ENCODE results near the gene IP6K3.
A peak's percentile ranks its signal among the peaks of the same experiment; 100 is the strongest.

The IP6K3 gene

DNA sequence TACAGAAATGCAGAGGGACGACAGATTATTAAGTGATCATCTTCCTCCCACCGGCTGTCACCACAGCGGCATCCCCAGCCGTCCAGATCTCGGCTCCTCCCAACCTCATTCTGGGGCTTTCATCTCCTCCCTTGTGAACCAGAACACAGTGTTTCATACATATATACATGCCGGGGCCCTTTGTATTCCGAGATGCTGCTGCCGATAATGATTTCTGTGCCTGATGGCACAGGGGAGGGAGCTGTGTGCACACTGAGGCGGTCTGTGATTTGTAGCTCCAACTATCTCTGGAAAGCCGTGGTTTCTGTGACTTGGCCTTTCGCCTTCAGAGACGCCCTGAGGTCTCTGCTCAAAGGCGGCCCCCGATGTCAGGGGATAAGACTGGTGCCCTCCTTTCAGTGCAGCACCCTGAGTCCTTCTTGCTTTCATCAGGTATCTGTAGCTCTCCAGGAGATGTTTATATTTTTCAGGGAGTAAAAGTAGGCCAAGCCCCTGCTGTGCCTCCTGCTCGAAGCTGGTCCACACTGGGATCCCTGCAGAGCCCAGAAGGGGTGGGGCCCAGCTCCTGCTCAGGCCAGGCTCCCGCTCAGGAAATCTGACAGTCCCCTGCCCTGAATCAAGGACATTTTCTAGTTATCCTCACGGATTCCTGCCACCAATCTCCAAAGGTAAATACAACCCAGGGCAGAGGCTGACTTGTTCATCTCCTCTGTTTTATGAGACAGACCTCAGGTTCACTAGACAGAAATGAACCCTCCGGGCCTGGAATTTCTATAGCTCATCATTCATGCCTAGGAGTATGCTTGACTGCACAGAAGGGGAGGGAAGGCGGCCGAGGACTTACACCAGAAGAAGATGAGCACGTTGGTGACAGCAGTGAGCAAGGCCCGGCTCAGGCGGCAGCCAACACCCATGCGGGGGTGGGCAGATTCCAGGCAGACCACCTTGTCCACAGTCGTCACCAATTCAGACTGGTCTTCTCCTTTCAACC lies 31.0 kb upstream of the IP6K3 start:
- no peak for DNase-seq (ENCODE audit: low spot score)

- DNase-seq (ENCODE audit: low spot score): no peak
Measured at GRCh38 chr6:33776764-33777163, 30.1 kb upstream of the IP6K3 start.

DNA sequence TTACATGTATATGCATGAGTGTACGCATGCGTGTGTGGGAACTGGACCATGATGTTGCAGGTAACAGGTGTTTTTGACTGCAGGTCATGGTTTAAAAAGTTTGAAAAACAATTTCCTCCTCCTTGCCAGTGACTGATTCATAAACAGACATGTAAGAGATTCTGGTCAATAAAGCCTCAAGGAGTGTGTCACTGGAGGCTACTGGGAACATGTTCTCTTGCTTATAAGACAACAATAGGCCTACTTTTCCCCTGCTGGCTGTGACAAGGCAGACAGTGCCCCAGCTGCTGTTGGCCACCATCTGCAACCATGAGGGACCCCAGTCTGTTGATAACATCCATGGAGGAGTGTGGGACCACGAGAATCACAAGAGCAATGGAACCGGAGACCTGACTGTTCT lies 29.5 kb upstream of the IP6K3 start:
- DNase-seq (ENCODE audit: low spot score): no peak

GRCh38 chr6:33774774-33775173 lies 28.1 kb upstream of the IP6K3 start:
- DNase-seq (ENCODE audit: low spot score): no peak

- no peak for DNase-seq (ENCODE audit: low spot score)
Measured at GRCh38 chr6:33772902-33773472, 26.3 kb upstream of the IP6K3 start.

GRCh38 chr6:33772082-33772830 lies 25.6 kb upstream of the IP6K3 start:
- no peak for DNase-seq (ENCODE audit: low spot score)

DNA sequence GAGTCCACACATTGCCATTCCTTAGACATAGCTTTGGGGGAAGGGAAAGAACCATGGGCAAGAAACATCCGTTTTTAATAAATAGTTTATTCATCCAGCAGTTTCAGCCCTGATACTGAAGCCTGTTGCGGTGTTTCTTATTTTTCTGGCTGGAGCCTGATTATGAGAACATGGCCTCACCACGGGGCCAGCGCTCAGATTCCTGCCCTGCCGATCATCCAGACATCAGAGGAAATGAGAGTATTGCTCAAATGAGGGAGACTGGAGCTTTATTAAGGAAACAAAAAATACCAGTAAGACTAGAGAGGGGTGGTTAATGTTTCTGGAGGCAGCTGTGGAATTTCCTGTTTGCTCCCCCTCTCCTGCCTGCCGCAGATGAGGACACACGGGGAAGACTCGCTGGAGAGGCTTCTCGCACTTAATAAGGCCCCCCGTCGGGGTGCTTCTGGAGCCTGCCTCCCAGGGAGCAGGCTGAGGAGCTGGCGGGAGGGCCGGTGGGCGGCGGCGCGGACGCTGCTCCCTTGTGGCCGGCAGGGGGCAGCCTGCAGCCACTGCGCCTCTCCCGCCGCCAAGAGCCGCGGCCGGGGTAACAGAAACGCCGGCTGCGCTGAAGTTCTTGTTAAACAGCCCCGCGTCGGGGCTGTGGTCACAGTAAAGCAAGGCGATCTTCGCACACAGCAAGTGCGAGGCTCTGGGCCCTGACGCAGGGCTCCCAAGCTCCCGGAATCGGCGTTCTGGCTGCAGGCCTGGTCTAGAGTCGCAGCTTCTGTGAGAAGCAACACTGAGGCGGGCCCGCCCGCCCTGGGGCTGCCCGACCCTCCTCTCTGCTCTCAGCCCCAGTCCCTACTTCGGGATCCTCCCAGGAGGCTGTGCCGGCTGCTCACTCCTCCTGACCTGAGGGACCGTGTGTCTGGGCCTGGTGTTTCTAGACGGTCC lies 24.7 kb upstream of the IP6K3 start:
- DNase-seq (ENCODE audit: low spot score): peak; percentile 59

DNA sequence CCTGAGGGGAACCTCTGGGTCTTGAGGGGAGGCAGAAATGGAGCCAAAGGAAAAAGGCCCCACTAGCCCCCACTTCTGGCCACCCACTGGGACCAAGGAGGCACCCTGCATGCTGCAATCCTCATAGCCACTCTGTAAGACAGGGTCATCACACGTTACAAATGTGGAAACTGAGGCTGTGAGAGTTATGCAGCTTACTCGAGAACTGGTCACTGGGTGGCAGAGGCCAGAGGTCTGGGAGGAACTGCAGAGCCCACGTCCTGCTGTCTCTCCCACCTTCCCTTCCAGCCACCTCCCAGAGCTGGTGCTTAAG lies 24.1 kb upstream of the IP6K3 start:
- DNase-seq (ENCODE audit: low spot score): no peak

- DNase-seq (ENCODE audit: low spot score): no peak
Measured at GRCh38 chr6:33770124-33770832, 23.6 kb upstream of the IP6K3 start.

DNA sequence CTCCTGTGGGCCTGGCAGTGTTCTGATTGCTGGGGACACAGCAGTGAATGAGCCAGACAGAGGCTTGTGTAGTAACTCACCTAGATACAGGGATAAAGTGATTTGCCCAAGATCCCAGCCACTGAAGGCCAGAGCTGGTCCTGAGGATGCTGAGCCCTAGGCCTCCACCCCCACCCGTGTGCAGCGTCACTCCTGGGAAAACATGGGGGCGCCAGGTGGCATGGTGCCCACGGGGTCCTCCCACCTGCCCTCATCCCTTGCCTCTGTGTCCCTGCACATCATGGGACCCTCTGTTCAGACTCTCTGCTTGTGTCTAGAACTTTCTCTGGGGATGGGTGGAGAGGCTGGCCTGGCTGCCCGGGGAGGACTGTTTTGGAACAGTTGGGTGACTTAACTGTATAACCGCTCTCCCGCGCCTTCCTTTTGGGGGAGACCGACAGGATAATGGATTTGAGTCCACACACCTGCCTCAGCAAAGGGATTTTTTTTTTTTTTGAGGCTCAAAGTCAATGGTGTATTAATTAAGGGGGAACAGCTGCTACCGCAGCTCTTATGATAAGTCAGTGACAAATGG lies 22.6 kb upstream of the IP6K3 start:
- DNase-seq (ENCODE audit: low spot score): no peak

DNA sequence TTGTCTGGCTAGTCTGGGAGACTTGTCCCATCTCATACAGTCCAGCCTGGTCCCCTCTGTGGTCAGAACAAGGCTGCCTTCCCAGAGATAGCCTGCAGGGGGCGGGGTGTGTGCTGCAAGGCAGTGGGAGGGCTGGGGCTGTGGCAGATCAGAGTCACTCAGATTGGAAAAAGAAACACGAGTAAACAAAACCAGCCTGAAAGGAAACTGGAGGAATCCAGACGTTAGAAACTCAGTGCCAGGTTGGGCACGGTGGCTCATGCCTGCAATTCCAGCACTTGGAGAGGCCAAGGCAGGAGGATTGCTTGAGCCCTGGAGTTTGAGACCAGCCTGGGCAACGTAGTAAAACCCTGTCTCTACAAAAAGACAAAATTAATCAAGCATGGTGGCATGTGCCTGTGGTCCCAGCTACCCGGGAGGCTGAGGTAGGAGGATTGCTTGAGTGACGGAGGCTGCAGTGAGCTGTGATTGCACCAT lies 22.0 kb upstream of the IP6K3 start:
- peak; percentile 52 for DNase-seq (ENCODE audit: low spot score)

DNA sequence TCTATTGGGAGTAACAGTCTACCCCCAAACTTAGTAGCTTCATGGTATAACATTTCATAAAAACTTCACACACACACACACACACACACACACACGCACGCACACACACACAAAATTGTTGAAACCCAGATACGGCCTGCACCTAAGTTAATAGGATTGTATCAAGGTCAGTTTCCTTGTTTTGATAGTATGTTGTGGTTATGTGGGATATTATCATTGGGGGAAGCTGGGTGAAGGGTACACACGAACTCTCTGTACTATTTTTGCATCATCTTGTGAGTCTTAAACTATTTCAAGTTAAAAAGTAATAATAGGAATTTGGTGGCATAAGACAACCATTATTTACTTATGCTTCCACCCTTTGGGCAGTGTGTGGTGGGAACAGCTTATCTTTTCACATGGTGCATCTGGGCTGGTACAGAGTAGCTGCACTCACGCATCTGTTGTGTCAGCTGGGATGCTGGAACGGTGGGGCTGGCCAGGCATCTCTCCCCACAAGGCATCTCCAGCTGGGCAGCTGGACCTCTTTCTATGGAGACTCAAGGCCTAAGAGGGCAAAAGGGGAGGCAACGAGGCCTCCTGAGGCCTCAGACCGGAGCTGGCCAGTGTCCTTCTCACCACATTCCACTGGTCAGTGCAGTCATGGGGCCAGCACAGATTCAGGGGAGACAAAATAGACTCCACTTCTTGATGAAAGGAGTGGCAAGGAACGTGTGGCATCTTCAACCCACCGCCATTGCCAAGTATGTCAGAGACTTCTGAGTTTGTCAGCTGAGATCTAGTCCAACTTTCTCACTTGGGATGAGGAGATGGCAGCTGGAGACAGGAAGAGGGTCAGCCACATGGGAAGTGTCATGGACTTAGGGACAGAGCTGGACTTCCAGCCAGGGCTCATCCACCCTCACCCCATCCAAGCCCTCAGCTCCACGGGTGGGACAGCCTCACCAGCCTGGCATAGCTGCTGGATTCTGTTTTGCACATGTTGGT lies 20.5 kb upstream of the IP6K3 start:
- DNase-seq (ENCODE audit: low spot score): no peak

DNA sequence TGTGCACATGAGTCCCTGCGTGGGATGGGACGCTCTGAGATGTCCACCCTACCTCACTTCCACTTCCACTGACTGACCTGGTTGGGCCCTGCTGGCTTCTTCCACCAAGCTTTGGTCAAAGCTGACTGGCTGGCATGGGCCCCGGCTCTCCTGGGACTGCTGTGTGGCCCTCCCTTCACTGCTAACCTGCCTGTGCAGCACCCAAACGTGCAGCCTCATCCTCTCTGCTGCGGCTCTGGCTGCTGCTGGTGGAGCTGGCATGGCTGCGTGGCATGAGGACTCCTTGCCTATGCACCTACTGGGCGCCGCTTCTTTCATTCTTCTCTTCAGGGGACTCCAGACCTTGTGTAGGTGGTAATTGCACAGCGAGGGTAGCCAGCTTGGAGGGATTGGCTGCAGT lies 18.7 kb upstream of the IP6K3 start:
- no peak for DNase-seq (ENCODE audit: low spot score)

DNA sequence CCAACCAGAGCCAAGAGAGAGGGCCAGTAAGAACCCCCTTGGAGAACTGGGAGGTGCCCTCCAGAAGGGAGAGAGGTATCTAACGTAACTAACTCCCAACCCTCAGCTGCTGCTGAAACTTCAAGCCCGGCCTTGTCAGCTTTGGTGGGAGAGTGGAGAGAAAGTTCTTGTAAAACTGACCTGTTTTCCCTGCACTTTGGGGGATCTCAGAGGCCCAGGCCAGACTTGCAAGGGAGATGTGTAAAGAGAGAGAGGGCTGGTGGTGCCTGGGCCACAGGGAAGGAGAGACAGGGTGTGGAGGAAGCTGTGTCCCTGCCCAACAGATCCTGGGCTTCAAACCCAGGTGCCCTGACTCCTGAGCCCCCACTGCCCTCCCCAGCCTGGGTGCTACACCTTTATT lies 17.3 kb upstream of the IP6K3 start:
- no peak for DNase-seq (ENCODE audit: low spot score)

- no peak for DNase-seq (ENCODE audit: low spot score)
Measured at GRCh38 chr6:33763483-33763882, 16.8 kb upstream of the IP6K3 start.

- DNase-seq (ENCODE audit: low spot score): no peak
Measured at GRCh38 chr6:33762713-33763112, 16.0 kb upstream of the IP6K3 start.

DNA sequence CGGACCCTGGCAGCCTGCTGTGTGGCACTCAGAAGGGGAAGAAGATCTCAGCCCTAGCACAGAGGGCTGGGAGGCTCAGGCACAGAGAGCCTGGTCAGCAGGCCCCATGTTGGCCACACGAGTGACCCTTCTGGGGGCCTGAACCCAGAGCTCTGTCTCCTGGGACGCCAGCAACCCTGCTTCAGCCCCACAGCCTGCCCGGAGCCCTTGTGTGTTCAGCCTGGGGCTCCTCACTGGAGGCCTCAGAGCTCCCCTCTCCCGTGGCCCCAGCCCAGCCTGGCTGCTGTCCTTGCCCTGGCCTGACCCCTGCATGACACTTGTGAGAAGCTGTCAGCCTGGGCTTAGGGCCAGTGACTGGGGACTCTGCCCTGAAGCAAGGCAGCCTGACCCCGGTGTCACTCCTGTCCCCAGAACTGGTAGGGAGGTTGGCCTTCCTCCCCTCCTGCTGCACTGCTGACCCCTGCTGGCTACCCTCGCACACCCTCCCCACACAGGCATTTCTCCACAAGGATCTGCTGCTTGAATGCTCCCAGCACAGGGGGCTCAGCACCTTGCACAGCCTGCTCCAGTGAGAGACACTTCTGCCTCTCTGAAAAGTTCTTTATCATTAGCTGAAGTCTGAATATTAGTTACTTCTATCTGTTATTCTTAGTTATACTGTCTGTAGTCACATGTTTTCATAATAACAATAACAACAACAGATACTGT lies 15.4 kb upstream of the IP6K3 start:
- DNase-seq (ENCODE audit: low spot score): peak; percentile 16

DNA sequence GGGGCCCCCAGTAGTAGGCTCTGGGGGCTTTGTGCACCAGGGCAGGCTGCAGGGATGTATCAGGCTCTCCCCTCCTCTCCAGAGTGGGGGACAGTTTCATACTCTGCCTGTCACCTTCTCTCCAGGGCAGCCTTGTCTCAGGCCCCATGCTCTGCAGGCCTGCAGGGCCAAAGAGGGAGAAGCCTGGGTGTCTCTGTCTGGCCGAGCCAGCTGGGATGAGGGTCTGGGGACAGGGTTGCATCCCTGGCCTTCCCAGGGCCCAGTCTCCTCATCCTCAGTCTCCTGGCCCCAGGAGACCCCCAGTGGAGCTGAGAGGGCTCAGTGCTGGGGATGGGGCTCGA lies 14.8 kb upstream of the IP6K3 start:
- no peak for DNase-seq (ENCODE audit: low spot score)

Measured in SW480 (cell line).